WERI-Rb-1 (cell line): ENCODE data around the gene NUP188.

Source experiments
- DNase-seq: peaks from one replicate; pipeline ENCODE4 v3.0.0-alpha.2; 2020
- H3K27ac ChIP-seq: fragments of 250-450 bp; sonication (Bioruptor Pico); 2 replicates; pipeline ENCODE4 v1.5.1; 2020; ENCODE audit warnings: mild to moderate bottlenecking, moderate library complexity
- H3K27me3 ChIP-seq: fragments of 250-450 bp; sonication (Bioruptor Pico); 2 replicates; pipeline ENCODE4 v1.5.1; 2021; ENCODE audit warnings: mild to moderate bottlenecking, low read depth, moderate library complexity; ENCODE audit not compliant: insufficient read depth, severe bottlenecking
- H3K36me3 ChIP-seq: fragments of 250-450 bp; sonication (Bioruptor Pico); 2 replicates; pipeline ENCODE4 v1.5.1; 2020; ENCODE audit warnings: mild to moderate bottlenecking, moderate library complexity
- H3K4me3 ChIP-seq: 2 replicates; pipeline ENCODE4 v1.5.1; 2011; ENCODE audit warnings: low read depth, mild to moderate bottlenecking, control low read depth, low read length
- H3K9me3 ChIP-seq: fragments of 250-450 bp; sonication (Bioruptor Pico); 2 replicates; pipeline ENCODE4 v1.5.1; 2021; ENCODE audit warnings: mild to moderate bottlenecking, moderate library complexity; ENCODE audit not compliant: severe bottlenecking
- CTCF ChIP-seq: IDR thresholded peaks from 2 replicates; pipeline ENCODE4 v1.5.1; 2011; ENCODE audit warnings: low read depth, mild to moderate bottlenecking, control low read depth, inconsistent platforms, low read length

NUP188 gene

GRCh38 chr9:129011170-129011569 lies 63.7 kb downstream of the NUP188 start:
- DNase-seq = no peak
- Histone ChIP-seq H3K27ac (peak overlapping the region; percentile 85), H3K9me3 (no peaks in the 10 kb centered on the region), H3K4me3 (no peak overlapping the region), H3K27me3 (no peaks in the 10 kb centered on the region), H3K36me3 (peaks cover 91% of the 10 kb centered on the region)
- no peak for TF ChIP-seq CTCF

- H3K27ac ChIP-seq = peak overlapping the region; percentile 85
- peaks cover 85% of the 10 kb centered on the region for H3K36me3 ChIP-seq
- TF ChIP-seq CTCF = no peak
- peak; percentile 59 for DNase-seq
- H3K27me3 ChIP-seq = no peaks in the 10 kb centered on the region
- H3K9me3 ChIP-seq = no peaks in the 10 kb centered on the region
- H3K4me3 ChIP-seq = no peak overlapping the region
Measured at GRCh38 chr9:129011761-129012181, 64.3 kb downstream of the NUP188 start.

- H3K36me3 ChIP-seq = peaks cover 85% of the 10 kb centered on the region
- no peak overlapping the region for H3K4me3 ChIP-seq
- TF ChIP-seq CTCF = no peak
- no peak for DNase-seq
- H3K27me3 ChIP-seq = no peaks in the 10 kb centered on the region
- H3K27ac ChIP-seq = peak overlapping the region; percentile 85
- no peaks in the 10 kb centered on the region for H3K9me3 ChIP-seq
Measured at GRCh38 chr9:129012343-129012742, 64.8 kb downstream of the NUP188 start.

GRCh38 chr9:129012893-129013448 lies 65.5 kb downstream of the NUP188 start:
- DNase-seq = no peak
- Histone ChIP-seq H3K27me3 (no peaks in the 10 kb centered on the region), H3K4me3 (no peak overlapping the region), H3K27ac (peak overlapping the region; percentile 85), H3K36me3 (peaks cover 82% of the 10 kb centered on the region), H3K9me3 (no peaks in the 10 kb centered on the region)
- no peak for TF ChIP-seq CTCF

- H3K27ac ChIP-seq = peak overlapping the region; percentile 7
- peaks cover 80% of the 10 kb centered on the region for H3K36me3 ChIP-seq
- no peak for DNase-seq
- no peaks in the 10 kb centered on the region for H3K9me3 ChIP-seq
- H3K27me3 ChIP-seq = no peaks in the 10 kb centered on the region
- TF ChIP-seq CTCF = no peak
- H3K4me3 ChIP-seq = no peak overlapping the region
Measured at GRCh38 chr9:129013674-129014073, 66.2 kb downstream of the NUP188 start.

- H3K27me3 ChIP-seq = no peaks in the 10 kb centered on the region
- no peak for DNase-seq
- H3K4me3 ChIP-seq = no peak overlapping the region
- H3K9me3 ChIP-seq = no peaks in the 10 kb centered on the region
- no peak for TF ChIP-seq CTCF
- peaks cover 80% of the 10 kb centered on the region for H3K36me3 ChIP-seq
- H3K27ac ChIP-seq = peak overlapping the region; percentile 7; the same call in 1 of the 2 replicates
Measured at GRCh38 chr9:129014124-129014523, 66.6 kb downstream of the NUP188 start.
